ENCODE results near the gene HIVEP3.

DNA sequence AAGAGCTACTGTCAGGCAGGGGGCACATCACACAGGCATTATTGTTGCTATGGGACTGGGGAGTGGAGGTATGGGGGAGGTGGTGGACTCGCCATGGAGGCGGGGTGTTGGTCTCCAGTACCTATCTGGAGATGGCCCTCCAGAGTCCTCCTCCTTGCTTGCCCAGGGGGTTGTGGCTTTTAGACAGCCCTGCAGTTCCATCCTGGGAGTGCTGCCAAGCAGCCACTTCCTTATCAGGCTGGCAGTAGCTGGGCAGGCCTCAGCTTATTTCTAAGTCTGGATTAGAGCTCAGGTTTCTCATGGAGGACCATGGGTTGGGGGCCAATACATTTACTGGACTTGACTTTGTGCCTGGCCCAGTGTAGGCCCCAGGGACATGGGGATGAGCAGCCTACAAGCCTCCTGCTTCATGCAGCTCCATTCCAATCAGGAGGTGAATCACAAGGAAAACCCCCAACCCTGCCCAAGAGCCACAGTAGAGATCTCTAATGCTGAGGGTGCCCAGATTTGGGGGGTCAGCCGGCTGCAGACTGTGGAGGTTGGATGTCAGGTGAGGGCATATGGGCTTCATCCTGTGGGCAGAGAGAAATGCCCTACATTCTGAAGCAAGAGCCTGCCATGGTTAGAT is 223.5 kb downstream of the HIVEP3 start:
- TF ChIP-seq POLR2A (IDR thresholded peaks at IDR 0.05): no peak
- TF ChIP-seq, protein P1, sequence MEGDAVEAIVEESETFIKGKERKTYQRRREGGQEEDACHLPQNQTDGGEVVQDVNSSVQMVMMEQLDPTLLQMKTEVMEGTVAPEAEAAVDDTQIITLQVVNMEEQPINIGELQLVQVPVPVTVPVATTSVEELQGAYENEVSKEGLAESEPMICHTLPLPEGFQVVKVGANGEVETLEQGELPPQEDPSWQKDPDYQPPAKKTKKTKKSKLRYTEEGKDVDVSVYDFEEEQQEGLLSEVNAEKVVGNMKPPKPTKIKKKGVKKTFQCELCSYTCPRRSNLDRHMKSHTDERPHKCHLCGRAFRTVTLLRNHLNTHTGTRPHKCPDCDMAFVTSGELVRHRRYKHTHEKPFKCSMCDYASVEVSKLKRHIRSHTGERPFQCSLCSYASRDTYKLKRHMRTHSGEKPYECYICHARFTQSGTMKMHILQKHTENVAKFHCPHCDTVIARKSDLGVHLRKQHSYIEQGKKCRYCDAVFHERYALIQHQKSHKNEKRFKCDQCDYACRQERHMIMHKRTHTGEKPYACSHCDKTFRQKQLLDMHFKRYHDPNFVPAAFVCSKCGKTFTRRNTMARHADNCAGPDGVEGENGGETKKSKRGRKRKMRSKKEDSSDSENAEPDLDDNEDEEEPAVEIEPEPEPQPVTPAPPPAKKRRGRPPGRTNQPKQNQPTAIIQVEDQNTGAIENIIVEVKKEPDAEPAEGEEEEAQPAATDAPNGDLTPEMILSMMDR (IDR thresholded peaks at IDR 0.05): no peak
- TF ChIP-seq EP300 (IDR thresholded peaks at IDR 0.05): no peak
- TF ChIP-seq POLR2AphosphoS5 (IDR thresholded peaks at IDR 0.05): no peak
